SK-N-SH treated with all-trans-retinoic acid at 6 μM for 48 hours (cell line): ENCODE results near the gene PLCB1.
A peak's percentile ranks its signal among the peaks of the same experiment; 100 is the strongest.

Source experiments
- ATAC-seq: fragments of 200-7000 bp; cut with Tn5 transposase; 3 replicates; pipeline ENCODE4 v1.9.1; 2020; ENCODE audit warnings: mild to moderate bottlenecking, moderate library complexity
- ARNTL ChIP-seq: fragments of 450-650 bp; formaldehyde crosslinking; IDR thresholded peaks from 2 replicates; pipeline ENCODE4 v1.5.0; 2020; ENCODE audit warnings: low read depth, mild to moderate bottlenecking, moderate library complexity, borderline replicate concordance
- BACH2 ChIP-seq: fragments of 250-450 bp; sonication (Bioruptor Pico); IDR thresholded peaks from 2 replicates; pipeline ENCODE4 v1.9.0; 2021; ENCODE audit warnings: mild to moderate bottlenecking, borderline replicate concordance
- CSDC2 ChIP-seq: fragments of 250-450 bp; sonication (Bioruptor Pico); IDR thresholded peaks from 2 replicates; pipeline ENCODE4 v1.5.0; 2020; ENCODE audit warnings: mild to moderate bottlenecking, moderate library complexity
- ESRRG ChIP-seq: fragments of 250-450 bp; sonication (Bioruptor Pico); IDR thresholded peaks from 2 replicates; pipeline ENCODE4 v1.6.1; 2021; ENCODE audit warnings: mild to moderate bottlenecking
- ISL1 ChIP-seq: fragments of 250-450 bp; sonication (Bioruptor Pico); IDR thresholded peaks from 2 replicates; pipeline ENCODE4 v2.1.2; 2022; ENCODE audit warnings: mild to moderate bottlenecking, moderate library complexity
- OSR1 ChIP-seq: fragments of 250-450 bp; sonication (Bioruptor Pico); IDR thresholded peaks from 2 replicates; pipeline ENCODE4 v1.8.0; 2022; ENCODE audit warnings: moderate library complexity, mild to moderate bottlenecking, inconsistent platforms
- POU6F1 ChIP-seq: fragments of 250-450 bp; sonication (Bioruptor Pico); IDR thresholded peaks from 2 replicates; pipeline ENCODE4 v1.8.0; 2021; ENCODE audit warnings: low read depth, mild to moderate bottlenecking, moderate library complexity, borderline replicate concordance
- PPARA ChIP-seq: fragments of 250-450 bp; sonication (Bioruptor Pico); IDR thresholded peaks from 2 replicates; pipeline ENCODE4 v1.5.0; 2020; ENCODE audit warnings: mild to moderate bottlenecking, borderline replicate concordance
- RARB ChIP-seq: fragments of 250-450 bp; sonication (Bioruptor Pico); IDR thresholded peaks from 2 replicates; pipeline ENCODE4 v1.8.0; 2021; ENCODE audit warnings: mild to moderate bottlenecking, moderate library complexity
- SNAI2 ChIP-seq: fragments of 250-450 bp; sonication (Bioruptor Pico); IDR thresholded peaks from 2 replicates; pipeline ENCODE4 v1.5.0; 2020; ENCODE audit warnings: mild to moderate bottlenecking, moderate library complexity
- TCF4 ChIP-seq: fragments of 250-450 bp; sonication (Bioruptor Pico); IDR thresholded peaks from 2 replicates; pipeline ENCODE4 v1.8.0; 2021; ENCODE audit warnings: mild to moderate bottlenecking, moderate library complexity, borderline replicate concordance
- TOX ChIP-seq: fragments of 250-450 bp; sonication (Bioruptor Pico); IDR thresholded peaks from 2 replicates; pipeline ENCODE4 v1.8.0; 2021; ENCODE audit warnings: mild to moderate bottlenecking, moderate library complexity, borderline replicate concordance
- ZC3H10 ChIP-seq: fragments of 250-450 bp; sonication (Bioruptor Pico); IDR thresholded peaks from 2 replicates; pipeline ENCODE4 v1.5.1; 2021; ENCODE audit warnings: mild to moderate bottlenecking, moderate library complexity
- ZFP3 ChIP-seq: fragments of 250-450 bp; sonication (Bioruptor Pico); IDR thresholded peaks from 2 replicates; pipeline ENCODE4 v1.5.0; 2020; ENCODE audit warnings: mild to moderate bottlenecking, moderate library complexity
- ZFP30 ChIP-seq: fragments of 450-650 bp; formaldehyde crosslinking; IDR thresholded peaks from 2 replicates; pipeline ENCODE4 v1.5.0; 2022; ENCODE audit warnings: mild to moderate bottlenecking, moderate library complexity
- ZNF70 ChIP-seq: fragments of 450-650 bp; formaldehyde crosslinking; IDR thresholded peaks from 2 replicates; pipeline ENCODE4 v1.5.0; 2020; ENCODE audit warnings: mild to moderate bottlenecking, moderate library complexity
- ZNF8 ChIP-seq: fragments of 450-650 bp; formaldehyde crosslinking; IDR thresholded peaks from 2 replicates; pipeline ENCODE4 v1.5.0; 2020; ENCODE audit warnings: mild to moderate bottlenecking, moderate library complexity
- TF ChIP-seq, protein P1 (sequence below): fragments of 250-450 bp; sonication (Bioruptor Pico); IDR thresholded peaks from 2 replicates; pipeline ENCODE4 v1.5.1; 2021; ENCODE audit warnings: mild to moderate bottlenecking, moderate library complexity
- TF ChIP-seq, protein P2 (sequence below): fragments of 250-450 bp; sonication (Bioruptor Pico); IDR thresholded peaks from 2 replicates; pipeline ENCODE4 v1.8.0; 2020; ENCODE audit warnings: mild to moderate bottlenecking, moderate library complexity, borderline replicate concordance
- TF ChIP-seq, protein P3 (sequence below): fragments of 250-450 bp; sonication (Bioruptor Pico); IDR thresholded peaks from 2 replicates; pipeline ENCODE4 v1.5.1; 2020; ENCODE audit warnings: low read depth, mild to moderate bottlenecking, moderate library complexity
- TF ChIP-seq, protein P4 (sequence below): fragments of 250-450 bp; sonication (Bioruptor Pico); IDR thresholded peaks from 2 replicates; pipeline ENCODE4 v1.5.0; 2020; ENCODE audit warnings: mild to moderate bottlenecking, moderate library complexity

PLCB1 gene

GRCh38 chr20:8646033-8646441, 514.0 kb downstream of the PLCB1 start:
- ATAC-seq: peak; percentile 29
- TF ChIP-seq SNAI2 (no peak), ZNF8 (CRISPR knock-in tag) (no peak), TCF4 (CRISPR knock-in tag) (no peak), RARB (CRISPR knock-in tag) (no peak), OSR1 (CRISPR knock-in tag) (no peak), POU6F1 (CRISPR knock-in tag) (no peak), ZNF70 (CRISPR knock-in tag) (no peak), TOX (CRISPR knock-in tag) (no peak), ZFP30 (no peak), ISL1 (CRISPR knock-in tag) (no peak), ZFP3 (no peak), ZC3H10 (CRISPR knock-in tag) (no peak), ESRRG (no peak)
- TF ChIP-seq, protein P1, sequence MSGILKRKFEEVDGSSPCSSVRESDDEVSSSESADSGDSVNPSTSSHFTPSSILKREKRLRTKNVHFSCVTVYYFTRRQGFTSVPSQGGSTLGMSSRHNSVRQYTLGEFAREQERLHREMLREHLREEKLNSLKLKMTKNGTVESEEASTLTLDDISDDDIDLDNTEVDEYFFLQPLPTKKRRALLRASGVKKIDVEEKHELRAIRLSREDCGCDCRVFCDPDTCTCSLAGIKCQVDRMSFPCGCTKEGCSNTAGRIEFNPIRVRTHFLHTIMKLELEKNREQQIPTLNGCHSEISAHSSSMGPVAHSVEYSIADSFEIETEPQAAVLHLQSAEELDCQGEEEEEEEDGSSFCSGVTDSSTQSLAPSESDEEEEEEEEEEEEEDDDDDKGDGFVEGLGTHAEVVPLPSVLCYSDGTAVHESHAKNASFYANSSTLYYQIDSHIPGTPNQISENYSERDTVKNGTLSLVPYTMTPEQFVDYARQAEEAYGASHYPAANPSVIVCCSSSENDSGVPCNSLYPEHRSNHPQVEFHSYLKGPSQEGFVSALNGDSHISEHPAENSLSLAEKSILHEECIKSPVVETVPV (CRISPR knock-in tag): no peak
- TF ChIP-seq, protein P2, sequence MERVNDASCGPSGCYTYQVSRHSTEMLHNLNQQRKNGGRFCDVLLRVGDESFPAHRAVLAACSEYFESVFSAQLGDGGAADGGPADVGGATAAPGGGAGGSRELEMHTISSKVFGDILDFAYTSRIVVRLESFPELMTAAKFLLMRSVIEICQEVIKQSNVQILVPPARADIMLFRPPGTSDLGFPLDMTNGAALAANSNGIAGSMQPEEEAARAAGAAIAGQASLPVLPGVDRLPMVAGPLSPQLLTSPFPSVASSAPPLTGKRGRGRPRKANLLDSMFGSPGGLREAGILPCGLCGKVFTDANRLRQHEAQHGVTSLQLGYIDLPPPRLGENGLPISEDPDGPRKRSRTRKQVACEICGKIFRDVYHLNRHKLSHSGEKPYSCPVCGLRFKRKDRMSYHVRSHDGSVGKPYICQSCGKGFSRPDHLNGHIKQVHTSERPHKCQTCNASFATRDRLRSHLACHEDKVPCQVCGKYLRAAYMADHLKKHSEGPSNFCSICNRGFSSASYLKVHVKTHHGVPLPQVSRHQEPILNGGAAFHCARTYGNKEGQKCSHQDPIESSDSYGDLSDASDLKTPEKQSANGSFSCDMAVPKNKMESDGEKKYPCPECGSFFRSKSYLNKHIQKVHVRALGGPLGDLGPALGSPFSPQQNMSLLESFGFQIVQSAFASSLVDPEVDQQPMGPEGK (CRISPR knock-in tag): no peak
- TF ChIP-seq, protein P3, sequence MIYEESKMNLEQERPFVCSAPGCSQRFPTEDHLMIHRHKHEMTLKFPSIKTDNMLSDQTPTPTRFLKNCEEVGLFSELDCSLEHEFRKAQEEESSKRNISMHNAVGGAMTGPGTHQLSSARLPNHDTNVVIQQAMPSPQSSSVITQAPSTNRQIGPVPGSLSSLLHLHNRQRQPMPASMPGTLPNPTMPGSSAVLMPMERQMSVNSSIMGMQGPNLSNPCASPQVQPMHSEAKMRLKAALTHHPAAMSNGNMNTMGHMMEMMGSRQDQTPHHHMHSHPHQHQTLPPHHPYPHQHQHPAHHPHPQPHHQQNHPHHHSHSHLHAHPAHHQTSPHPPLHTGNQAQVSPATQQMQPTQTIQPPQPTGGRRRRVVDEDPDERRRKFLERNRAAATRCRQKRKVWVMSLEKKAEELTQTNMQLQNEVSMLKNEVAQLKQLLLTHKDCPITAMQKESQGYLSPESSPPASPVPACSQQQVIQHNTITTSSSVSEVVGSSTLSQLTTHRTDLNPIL (CRISPR knock-in tag): no peak
- TF ChIP-seq, protein P4, sequence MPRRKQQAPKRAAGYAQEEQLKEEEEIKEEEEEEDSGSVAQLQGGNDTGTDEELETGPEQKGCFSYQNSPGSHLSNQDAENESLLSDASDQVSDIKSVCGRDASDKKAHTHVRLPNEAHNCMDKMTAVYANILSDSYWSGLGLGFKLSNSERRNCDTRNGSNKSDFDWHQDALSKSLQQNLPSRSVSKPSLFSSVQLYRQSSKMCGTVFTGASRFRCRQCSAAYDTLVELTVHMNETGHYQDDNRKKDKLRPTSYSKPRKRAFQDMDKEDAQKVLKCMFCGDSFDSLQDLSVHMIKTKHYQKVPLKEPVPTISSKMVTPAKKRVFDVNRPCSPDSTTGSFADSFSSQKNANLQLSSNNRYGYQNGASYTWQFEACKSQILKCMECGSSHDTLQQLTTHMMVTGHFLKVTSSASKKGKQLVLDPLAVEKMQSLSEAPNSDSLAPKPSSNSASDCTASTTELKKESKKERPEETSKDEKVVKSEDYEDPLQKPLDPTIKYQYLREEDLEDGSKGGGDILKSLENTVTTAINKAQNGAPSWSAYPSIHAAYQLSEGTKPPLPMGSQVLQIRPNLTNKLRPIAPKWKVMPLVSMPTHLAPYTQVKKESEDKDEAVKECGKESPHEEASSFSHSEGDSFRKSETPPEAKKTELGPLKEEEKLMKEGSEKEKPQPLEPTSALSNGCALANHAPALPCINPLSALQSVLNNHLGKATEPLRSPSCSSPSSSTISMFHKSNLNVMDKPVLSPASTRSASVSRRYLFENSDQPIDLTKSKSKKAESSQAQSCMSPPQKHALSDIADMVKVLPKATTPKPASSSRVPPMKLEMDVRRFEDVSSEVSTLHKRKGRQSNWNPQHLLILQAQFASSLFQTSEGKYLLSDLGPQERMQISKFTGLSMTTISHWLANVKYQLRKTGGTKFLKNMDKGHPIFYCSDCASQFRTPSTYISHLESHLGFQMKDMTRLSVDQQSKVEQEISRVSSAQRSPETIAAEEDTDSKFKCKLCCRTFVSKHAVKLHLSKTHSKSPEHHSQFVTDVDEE: no peak
- TF ChIP-seq, all 23 proteins: peak for 0

GRCh38 chr20:8646716-8647115, 514.6 kb downstream of the PLCB1 start:
- peak; percentile 42; the same call in 1 of the 2 replicates for TF ChIP-seq ISL1 (CRISPR knock-in tag)
- no peak for TF ChIP-seq ZC3H10 (CRISPR knock-in tag)
- ATAC-seq: peak; percentile 84

GRCh38 chr20:8647961-8648441, 515.9 kb downstream of the PLCB1 start:
- no peak for TF ChIP-seq ISL1 (CRISPR knock-in tag)
- TF ChIP-seq, protein P4: no peak
- TF ChIP-seq SNAI2: no peak
- TF ChIP-seq BACH2 (CRISPR knock-in tag): no peak
- TF ChIP-seq CSDC2 (CRISPR knock-in tag): no peak
- no peak for TF ChIP-seq PPARA (CRISPR knock-in tag)
- no peak for TF ChIP-seq RARB (CRISPR knock-in tag)
- TF ChIP-seq ZC3H10 (CRISPR knock-in tag): no peak
- no peak for TF ChIP-seq ZFP3
- TF ChIP-seq ARNTL (CRISPR knock-in tag): no peak
- TF ChIP-seq, protein P3 (CRISPR knock-in tag): no peak
- no peak for TF ChIP-seq TCF4 (CRISPR knock-in tag)
- TF ChIP-seq, protein P1 (CRISPR knock-in tag): no peak
- no peak for ATAC-seq
